ENCODE data around the gene TEX13B.

GRCh38 chrX:107978071-107978470, 4.1 kb downstream of the TEX13B start:
- TF ChIP-seq SIN3A (IDR thresholded peaks at IDR 0.05; ENCODE audit: borderline replicate concordance, low read depth, low read length), result no peak
- TF ChIP-seq CTCF (IDR thresholded peaks at IDR 0.05), result no peak
- no peak for TF ChIP-seq EP300 (IDR thresholded peaks at IDR 0.05; ENCODE audit: borderline replicate concordance in 1 of 2, low read depth in 1 of 2, low read length in 1 of 2)
- no peak for TF ChIP-seq RFX5 (IDR thresholded peaks at IDR 0.05; ENCODE audit: low read length)
- TF ChIP-seq MXI1 (IDR thresholded peaks at IDR 0.05; ENCODE audit: low read depth, low read length), result no peak
- TF ChIP-seq SMC3 (IDR thresholded peaks at IDR 0.05; ENCODE audit: low read depth, low read length), result no peak
- TF ChIP-seq FOXM1 (IDR thresholded peaks at IDR 0.05; ENCODE audit: low read depth), result no peak
- no peak for TF ChIP-seq POLR2AphosphoS5 (IDR thresholded peaks at IDR 0.05; ENCODE audit: low read depth, low read length)

Data from SK-N-SH (cell line).